Nucleus accumbens (tissue), 56 donors: ENCODE measurements around the gene LYST.

Source experiments
- DNase-seq, 56 donors: peaks; one replicate each; lab custom pipeline; 2025; lab: John Stamatoyannopoulos, UW

LYST gene

DNA sequence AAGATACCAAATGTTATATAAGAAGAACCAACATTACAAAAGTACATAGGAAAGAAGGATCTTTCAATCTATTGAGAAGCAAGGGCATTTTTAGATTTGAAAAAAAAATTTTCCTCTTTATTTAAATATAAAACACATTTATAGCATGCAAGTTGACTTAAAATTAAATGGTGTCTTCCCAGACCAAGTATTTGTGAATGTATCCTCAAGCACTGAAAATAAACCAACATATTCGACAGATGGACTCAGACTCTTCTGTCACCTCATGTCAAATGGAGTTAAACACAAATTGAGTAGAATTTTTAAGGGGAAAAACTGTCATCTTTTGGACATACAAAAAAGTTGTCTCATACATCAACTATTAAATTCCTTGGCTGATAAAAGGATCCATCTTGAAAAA is 140.1 kb downstream of the LYST start:
- DNase-seq: no peak

DNA sequence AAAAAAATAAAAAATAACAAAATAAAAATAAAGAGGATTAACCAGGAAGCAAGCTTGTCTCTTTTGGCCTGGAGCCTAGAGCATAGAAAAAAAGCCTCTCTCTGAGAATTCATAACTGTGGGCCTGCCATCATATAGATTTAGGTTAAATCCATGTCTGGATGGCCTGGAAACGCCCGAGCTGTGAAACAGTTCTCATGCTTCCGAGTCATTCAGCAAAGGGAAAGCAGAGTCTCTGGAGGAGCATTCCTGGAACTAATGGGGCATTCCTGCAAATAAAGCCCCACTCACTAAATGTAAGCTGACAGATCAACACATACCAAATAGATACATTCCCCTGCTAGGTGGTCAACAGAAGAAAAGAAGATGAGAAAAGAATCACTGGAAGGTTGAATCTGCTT is 141.3 kb downstream of the LYST start:
- DNase-seq: no peak

DNA sequence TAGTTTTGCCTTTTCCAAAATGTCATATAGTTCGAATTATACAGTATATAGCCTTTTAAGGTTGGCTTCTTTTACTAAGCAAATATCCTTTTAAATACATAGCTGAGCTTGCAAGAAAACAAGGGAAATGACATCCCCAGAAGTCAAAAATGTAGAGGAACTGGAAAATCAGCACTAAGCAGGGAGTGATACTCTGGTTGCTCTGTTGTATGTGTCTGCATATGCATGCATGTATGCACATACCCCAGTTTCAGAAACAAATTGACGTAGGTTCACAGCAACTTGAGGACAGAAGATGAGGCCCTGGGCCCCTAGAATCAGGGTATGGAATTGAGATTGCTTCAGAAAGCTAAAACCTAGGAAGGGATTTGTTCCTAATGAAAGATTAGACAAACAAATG is 142.0 kb downstream of the LYST start:
- DNase-seq: no peak

DNA sequence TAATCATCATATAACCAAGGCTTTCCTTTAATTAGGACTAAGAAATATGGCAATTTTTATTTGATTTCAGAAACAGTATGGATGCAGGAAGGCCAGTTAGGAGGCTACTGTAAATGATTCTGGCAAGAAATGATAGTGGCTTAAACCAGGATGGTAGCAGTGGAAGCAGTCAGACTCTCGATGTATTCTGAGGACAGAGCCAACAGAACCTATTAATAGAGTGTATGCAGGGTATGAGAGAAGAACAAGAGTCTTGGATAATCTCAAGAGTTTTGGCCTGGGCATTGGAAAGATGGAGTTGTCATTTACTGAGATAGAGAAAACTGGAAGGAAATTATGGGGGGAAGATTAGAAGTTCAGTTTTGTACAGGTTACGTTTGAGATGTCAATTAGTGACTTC is 143.8 kb downstream of the LYST start:
- DNase-seq: no peak

DNA sequence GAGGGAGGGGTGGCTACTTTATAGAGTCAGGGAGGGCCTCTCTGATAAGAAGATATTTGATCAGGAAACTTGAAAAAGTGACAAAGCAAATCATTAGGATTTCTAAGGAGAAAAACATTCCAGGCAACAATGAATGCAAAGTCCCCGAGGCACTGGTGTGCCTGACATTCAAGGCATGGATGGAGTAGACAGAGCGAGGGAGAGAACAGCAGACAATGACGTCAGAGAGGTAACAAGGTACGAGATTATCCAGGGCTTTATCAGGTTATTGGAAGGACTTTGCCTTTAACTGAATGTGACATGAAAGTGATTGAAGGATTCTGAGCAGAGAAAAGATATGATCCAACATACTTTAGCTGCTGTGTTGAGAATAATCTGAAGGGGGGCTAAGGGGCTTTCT is 144.7 kb downstream of the LYST start:
- DNase-seq: no peak

DNA sequence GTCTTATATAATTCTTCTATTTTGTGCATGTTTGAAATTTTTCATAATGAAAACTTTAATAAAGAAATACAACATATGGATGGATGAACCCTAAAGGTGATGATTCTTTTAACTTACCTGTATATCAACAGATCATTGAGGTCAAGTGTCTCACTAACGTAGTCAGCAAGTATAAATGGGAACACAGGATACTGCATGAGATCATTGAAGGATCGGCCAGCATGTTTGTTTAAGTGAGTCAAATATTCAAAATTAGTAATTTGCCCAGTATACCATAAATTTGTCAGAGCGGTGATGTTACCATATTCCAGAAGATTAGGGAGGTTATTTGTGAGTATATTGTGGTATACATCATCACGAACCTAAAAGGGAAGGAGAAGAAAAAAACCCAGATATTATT is 146.2 kb downstream of the LYST start:
- no peak for DNase-seq

DNA sequence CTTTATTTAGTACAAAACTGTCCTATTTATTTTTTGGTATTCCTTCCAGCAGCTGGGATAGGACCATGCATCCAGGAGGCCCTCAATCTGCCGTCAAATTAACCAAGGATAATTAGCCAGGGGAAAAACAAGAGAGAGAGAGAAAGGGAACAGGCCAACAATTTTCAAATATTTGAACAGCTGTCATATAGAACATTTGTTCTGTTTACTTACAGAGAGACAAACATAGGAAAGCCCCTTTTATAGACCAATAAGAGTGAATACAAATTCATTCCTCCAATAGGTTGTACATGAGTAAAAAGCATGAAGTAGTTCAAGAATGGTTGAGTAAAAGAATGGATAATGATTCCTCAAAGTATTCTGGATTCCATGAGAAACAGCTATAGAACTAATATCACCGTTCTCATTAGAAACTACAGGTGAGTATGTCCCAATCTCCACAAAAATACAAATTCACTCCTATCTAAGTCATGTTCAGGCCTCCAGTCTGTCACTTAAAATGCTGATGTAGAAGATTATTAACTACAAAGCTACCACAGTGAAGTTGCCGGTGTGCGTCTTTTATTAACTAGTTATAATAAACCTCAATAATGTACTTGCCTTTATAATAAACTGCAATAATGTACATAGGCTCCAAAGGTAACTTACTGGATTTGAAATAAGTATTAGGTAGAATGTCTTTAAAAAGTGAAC is 152.4 kb downstream of the LYST start:
- DNase-seq: no peak

DNA sequence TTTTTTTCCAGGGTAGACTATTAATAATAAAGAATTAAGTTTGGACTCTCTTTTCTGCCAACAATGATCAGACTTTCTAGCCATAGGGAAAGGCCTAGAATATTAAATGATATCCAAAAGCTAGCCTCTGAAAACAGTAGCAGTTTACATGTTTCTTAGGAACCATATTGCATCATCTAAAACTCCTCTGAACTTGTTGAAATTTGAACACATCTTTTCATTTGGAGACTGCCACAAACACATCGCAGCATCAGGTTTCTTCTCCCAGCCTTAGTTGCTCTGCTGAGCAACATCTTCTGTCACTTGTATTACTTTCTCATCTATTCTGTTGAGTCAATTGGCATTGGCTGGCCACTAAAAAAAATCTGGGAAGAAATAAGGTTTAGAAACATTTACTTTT is 153.9 kb downstream of the LYST start:
- DNase-seq: no peak

DNA sequence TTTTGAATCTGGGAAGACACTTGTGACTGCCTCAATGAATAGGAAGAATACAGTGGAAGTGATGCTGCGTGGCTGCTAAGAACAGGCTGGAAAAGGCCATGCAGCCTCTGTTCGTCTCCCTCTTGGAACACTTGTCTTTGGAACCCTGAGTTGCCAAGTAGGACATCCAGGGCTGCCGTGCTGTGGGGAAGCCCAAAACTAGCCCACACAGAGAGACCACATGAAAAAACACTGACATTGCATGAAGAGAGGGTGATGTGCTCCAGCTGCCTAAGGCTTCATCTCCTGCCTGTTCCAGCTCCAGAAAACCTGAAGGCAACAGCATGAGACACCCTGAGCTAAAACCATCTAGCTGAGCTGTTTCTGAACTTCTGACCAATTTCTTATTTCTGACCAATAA is 156.0 kb downstream of the LYST start:
- DNase-seq: no peak

DNA sequence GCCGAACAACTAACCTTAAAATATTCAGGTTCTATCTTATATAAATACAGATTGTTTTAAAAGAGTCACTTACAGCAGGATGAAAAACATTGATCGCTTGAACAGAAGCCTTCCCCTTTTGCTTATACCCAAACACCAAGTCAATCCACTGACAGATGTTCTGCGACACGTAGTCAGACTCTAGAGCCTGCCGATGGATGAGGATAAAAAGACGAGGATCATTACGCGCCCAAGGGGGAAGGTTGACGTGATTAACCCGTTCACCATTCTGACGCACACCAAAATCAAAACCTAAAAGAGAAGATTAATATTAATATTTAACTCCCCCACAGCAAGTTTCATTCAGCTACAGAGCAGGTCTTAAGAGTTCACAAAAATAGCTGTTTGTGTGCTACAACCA is 157.7 kb downstream of the LYST start:
- DNase-seq: peak in 1 of 56 donors; percentile 12

DNA sequence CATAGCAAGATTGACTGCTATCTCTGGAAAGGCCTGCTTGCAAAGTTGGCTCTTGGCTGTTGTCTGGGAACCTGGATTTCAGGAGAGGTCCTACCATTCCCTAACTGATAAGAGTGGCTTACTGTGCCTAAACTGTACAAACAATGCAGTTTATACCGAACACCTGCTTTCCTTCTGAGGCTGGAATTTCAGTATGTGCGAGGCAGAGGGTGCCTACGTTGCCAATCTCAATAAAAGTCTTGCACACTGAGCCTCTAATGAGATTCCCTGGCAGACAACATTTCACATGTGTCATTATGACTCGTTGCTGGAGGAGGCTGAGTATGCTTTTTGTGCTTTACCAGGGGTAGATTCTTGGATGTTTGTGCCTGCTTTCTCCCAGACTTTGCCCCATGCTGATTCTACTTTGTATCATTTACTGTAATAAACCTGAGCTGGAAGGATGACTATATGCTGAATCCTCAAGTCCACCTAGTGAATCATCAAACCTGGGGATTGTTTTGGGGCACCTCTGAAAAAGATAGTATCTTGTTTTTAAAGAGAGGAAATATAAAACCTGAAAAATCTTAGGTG is 158.2 kb downstream of the LYST start:
- DNase-seq: peak in 6 of 56 donors; percentile 8 to 16 (median 12)

DNA sequence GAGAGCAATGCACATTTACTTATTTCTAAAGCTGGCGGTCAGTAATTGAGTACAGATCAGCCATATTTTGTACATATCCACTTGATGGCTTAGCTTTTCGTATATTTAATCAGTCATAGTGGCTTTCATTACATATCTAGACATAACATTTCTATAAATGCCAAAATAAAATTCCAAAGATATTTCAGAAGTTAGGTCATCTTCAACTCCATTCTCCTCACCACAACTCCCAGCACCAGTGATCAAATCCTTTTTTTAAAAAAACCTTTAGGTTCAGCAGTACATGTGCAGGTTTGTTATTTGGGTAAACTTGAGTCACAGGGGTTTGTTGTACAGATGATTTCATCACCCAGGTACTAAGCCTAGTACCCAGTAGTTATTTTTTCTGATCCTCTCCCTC is 163.2 kb downstream of the LYST start:
- DNase-seq: no peak

DNA sequence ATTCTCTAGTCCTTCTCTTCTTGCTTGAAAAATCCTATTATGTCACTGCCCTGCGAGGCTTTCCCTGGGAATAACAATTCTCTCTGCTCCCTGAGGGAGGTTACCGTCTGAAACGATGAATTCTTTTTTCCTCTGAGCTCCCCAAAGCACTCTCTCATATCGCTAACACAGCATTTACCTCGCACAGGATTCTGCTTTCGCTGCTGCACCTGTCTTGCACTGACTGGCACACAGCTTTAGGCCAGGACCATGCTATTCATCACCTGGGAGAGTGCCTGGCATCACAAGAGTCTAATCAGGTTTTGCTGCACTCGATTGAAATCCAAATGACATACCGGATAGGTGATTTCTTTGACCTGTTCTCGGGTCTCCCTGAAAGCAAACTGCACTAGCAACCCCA is 164.3 kb downstream of the LYST start:
- DNase-seq: no peak

DNA sequence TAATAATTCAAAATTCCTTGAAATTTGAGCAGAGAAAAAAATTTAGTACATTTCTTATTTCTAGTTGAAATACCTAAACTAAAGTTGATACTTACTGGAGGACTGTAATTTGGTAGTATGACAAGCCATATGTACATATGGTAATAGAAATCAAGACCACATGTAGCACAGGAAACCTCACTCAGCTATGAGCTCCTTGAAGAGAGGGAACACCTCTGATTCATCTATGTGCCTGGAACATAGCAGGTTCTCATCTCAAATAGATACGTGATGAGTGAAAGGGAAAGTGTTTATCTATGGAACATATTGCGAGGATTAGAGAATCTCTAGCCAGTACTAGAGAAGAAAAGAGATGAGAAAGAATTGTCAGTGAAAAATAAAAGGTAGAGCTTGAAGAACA is 169.2 kb downstream of the LYST start:
- no peak for DNase-seq

DNA sequence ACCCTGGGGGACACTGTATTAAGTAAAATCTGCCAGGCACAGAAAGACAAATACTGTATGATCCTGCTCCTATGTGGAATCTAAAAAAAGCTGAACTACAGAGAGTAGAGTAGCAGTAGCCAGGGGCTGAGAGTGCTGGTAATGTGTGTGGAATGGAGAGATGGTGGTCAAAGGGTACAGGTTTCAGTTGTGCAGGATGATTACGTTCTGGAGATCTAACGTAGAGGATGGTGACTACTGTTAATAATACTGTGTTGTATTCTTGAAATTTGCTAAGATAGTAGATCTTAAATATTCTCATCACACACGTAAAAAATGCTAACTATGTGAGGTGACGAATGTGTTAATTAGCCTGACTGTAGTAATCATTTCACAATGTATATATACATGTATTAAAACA is 177.3 kb downstream of the LYST start:
- no peak for DNase-seq

DNA sequence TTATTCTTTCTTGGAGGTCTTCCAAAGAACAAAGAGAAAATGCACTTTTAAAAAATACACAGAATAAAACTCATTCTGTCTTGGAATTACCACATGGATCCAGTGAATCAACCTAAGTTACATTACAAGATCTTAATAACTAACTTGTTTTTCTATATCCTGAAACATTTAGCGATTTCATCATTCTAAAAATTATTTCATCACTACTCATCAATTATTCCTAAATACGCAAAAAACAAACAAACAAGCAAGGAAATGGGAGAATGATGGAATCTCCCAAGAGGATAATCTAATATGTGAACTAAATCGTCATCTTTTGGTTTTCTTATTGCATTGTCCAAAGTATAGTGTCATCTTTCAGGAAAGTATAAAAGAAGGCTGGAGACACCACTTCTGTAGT is 178.6 kb downstream of the LYST start:
- DNase-seq: no peak

DNA sequence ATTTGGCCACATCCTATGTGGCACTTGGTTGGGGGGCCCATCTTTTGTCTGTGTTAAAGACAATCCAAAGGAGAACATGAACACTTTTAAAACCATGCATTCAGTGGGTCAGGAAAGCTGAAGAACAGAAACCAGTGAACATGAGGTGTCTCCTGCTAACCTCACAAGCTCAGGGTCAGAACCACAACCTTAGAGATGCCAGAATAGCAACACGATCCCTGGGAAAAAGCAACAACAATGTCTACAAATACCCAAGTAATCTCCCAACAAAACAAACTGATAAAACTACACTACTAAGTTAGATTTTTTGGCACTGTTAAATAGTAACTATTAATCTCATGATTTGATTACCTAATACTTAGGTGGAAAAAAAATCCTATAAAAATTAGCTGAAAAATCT is 183.1 kb downstream of the LYST start:
- DNase-seq: no peak

DNA sequence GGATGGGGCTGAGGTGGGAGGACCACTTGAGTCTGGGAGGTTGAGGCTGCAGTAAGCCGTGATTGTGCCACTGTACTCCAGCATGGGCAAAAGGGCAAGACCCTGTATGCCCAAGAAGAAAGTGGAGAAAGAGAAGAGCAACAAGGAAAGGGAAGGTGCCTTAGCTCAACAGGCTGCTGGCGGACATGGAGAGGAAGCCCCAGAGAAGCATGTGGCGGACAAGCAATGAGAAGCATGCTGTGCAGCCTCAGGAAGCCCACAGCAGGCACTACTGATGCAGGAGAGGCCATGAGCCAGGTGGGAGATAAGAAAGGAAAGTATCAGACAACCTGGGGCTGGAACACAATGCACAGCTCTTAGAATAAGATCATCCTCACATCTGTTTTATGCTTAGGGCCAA is 184.5 kb downstream of the LYST start:
- DNase-seq: no peak

DNA sequence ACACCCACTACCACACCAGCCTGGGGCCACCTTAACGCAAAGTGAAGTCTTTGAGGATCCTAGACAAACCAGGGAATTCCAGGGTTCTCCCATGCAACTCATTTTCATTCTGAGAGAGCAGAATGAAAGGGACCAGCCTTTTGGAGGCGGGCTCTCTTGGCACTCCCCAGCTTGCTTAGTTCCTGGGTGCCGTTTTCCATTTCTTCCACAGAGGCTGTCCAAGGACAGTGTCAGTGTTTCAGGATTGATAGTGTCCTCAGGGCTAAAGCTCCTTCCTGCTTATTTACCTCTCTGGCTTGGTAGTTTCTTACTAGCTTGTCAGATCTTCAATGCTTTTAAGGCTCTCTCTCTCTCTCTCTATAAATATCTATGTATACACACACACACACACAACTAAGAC is 187.1 kb downstream of the LYST start:
- DNase-seq: no peak

DNA sequence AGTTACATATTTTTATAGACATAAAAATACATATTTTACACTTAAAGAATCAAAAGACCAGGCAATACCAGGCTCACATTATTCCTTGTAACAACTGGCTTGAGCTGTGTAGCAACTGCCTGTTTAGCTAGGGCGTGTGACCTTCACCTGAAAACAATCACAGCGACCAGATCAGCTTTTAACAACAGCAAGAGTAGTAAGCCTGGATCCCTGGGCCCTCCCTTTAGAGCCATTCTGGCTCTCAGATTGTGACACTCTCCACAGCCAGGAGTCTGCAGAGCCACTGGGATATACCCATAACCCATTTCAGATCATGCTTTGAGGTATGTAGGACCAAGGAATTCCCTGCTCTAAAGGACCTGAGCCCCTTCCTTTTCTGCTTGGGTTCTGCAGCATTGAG is 187.7 kb downstream of the LYST start:
- no peak for DNase-seq

DNA sequence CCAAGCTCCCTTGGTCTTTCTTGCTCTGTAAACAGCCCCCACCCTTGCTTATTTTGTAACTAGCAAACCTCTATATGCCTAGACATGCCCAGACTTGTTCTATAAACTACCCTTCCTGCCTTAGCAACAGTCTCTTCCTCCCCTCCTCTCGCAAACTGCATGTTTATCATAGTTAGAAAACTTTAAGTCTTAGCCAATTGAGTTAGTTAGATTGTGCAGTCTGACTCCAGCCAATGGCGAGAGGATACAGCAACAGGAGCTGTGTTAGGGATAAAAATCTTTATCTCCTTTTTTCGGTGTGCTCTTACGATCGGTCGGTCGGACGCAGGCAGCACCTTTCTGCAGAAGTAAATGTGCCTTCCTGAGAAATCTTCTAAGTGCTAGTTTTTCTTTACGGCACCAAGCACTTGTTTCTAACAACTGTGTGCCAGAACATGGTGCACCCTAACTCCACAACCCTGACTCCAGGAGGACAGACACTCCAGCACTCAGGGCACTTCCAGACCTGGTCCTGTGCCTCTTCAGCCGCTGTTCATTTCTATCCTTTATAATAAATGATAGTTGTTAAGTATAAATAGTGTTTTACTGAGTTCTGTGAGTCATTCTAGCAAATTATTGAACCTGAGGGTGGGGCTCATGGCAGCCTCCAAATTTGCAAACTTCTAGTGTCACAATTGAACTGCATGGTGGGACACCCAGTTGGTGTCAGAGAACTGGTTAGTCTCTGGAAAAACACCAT is 191.4 kb downstream of the LYST start:
- no peak for DNase-seq

DNA sequence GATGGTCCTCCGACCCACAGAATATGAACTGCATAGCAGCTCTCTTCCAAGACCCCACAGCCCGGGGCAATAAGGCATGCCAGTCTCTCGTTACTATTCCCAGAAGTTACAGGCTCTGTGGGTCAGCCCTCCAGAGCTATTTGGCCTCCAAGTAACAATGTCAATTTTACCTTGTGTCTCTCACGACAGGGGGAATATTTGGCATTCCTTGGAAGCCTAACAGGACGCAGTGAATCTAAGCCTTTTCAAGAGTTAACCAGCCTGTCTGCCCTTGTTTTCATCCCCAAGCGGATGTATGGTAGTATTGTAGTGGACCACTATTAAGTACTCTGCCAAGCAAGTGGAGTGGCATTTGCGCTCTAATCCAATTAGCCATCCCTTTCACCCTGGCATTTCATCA is 192.7 kb downstream of the LYST start:
- no peak for DNase-seq
